ENCODE results near the gene COL5A3. TPM values are rescaled to one million over a fixed set of nuclear protein-coding genes. Genes with fewer than 3 reads are reported as not detected.

The COL5A3 gene
- total RNA-seq, 2 donors from 2014 or later = 6.8 to 7.2 TPM

- no peak for DNase-seq (ENCODE audit: low spot score)
- Histone ChIP-seq H3K9me3 (peaks cover 14 to 67% of the 10 kb centered on the region in 2 donors), H3K4me1 (no peaks in the 10 kb centered on the region), H3K4me3 (no peak overlapping the region), H3K36me3 (no peaks in the 10 kb centered on the region), H3K27me3 (no peaks in the 10 kb centered on the region), H3K27ac (no peak overlapping the region)
- TF ChIP-seq, protein P1, sequence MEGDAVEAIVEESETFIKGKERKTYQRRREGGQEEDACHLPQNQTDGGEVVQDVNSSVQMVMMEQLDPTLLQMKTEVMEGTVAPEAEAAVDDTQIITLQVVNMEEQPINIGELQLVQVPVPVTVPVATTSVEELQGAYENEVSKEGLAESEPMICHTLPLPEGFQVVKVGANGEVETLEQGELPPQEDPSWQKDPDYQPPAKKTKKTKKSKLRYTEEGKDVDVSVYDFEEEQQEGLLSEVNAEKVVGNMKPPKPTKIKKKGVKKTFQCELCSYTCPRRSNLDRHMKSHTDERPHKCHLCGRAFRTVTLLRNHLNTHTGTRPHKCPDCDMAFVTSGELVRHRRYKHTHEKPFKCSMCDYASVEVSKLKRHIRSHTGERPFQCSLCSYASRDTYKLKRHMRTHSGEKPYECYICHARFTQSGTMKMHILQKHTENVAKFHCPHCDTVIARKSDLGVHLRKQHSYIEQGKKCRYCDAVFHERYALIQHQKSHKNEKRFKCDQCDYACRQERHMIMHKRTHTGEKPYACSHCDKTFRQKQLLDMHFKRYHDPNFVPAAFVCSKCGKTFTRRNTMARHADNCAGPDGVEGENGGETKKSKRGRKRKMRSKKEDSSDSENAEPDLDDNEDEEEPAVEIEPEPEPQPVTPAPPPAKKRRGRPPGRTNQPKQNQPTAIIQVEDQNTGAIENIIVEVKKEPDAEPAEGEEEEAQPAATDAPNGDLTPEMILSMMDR (IDR thresholded peaks at IDR 0.05) = no peak
Measured at GRCh38 chr19:10043286-10043927, 33.1 kb upstream of the COL5A3 start.

DNA sequence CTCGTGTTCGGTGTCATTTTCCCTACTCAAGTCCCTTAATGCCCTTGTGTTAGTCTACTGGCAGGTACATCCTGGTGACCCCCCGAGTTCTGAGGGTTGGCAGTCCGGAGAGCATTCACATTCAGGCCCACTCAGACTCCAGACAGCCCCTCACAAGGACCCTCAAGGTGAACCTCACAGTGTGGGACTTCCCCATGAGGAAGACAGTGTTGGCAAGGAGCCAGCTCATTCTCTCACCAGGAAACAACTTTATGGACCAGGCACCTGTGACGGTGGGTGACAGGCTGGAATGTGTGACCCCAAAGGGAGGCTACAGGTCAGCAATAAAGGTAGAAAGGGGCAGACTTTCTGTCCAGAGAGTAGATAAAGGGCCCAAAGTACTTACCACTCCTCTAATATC lies 27.5 kb upstream of the COL5A3 start:
- H3K36me3 ChIP-seq = no peaks in the 10 kb centered on the region
- H3K9me3 ChIP-seq = peaks cover 0 to 23% of the 10 kb centered on the region in 2 donors
- no peaks in the 10 kb centered on the region for H3K27me3 ChIP-seq
- no peak overlapping the region for H3K27ac ChIP-seq
- H3K4me3 ChIP-seq = no peak overlapping the region
- DNase-seq (ENCODE audit: low spot score) = no peak
- TF ChIP-seq, protein P1 (IDR thresholded peaks at IDR 0.05) = no peak
- H3K4me1 ChIP-seq = no peaks in the 10 kb centered on the region

DNA sequence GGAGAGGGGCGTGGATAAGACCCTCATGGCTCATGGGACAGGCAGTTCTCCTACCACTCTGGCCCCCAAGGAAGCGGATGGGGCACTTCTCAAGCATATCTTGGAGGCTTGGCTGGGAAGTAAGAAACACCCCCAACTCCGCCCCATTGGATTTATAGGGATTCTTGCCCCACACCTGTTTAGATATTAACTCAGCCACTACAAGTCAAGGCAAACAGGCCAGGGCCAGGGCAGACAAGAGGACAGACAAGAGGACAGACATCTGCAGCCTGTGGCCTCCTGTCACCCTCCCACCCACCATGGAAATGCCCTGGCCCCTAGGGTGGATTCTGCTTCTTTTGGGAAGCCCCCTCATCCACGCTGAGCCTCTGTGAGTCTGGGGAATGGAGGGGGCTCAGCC lies 27.1 kb upstream of the COL5A3 start:
- no peak overlapping the region for H3K4me3 ChIP-seq
- no peaks in the 10 kb centered on the region for H3K27me3 ChIP-seq
- H3K4me1 ChIP-seq = no peaks in the 10 kb centered on the region

GRCh38 chr19:10036601-10037071 lies 26.3 kb upstream of the COL5A3 start:
- Histone ChIP-seq H3K27ac (no peak overlapping the region), H3K36me3 (no peaks in the 10 kb centered on the region), H3K4me1 (no peaks in the 10 kb centered on the region), H3K9me3 (peaks cover 0 to 11% of the 10 kb centered on the region in 2 donors), H3K27me3 (no peaks in the 10 kb centered on the region), H3K4me3 (no peak overlapping the region)
- no peak for DNase-seq (ENCODE audit: low spot score)
- TF ChIP-seq, protein P1 (IDR thresholded peaks at IDR 0.05) = no peak

More for the DNA sequence above, 27.1 kb upstream of the COL5A3 start:
- Histone ChIP-seq H3K27ac (no peak overlapping the region), H3K36me3 (no peaks in the 10 kb centered on the region), H3K9me3 (peaks cover 0 to 18% of the 10 kb centered on the region in 2 donors)
- no peak for DNase-seq (ENCODE audit: low spot score)
- TF ChIP-seq, protein P1 (IDR thresholded peaks at IDR 0.05) = no peak

DNA sequence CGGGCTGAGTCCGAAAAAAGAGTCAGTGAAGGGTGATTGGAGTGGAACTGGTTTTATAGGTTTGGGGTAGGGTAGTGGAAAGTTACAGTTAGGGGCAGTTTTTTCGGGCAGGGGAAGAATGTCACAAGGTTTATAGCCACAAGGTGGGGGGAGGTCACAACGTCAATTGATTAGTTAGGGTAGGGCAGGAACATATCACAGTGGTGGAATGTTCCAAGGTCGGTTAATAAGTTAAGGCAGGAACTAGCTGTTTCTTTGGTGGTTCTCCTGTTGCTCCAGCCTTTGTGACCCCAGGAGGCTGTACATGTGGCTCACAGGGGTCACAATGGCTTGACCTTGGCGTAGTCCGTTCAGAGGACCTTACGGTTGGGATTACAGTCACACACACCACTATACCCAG lies 23.3 kb upstream of the COL5A3 start:
- H3K27me3 ChIP-seq = no peaks in the 10 kb centered on the region
- TF ChIP-seq, protein P1 (IDR thresholded peaks at IDR 0.05) = no peak
- no peaks in the 10 kb centered on the region for H3K36me3 ChIP-seq
- no peak overlapping the region for H3K4me3 ChIP-seq
- no peak for DNase-seq (ENCODE audit: low spot score)
- H3K27ac ChIP-seq = no peak overlapping the region
- no peaks in the 10 kb centered on the region for H3K4me1 ChIP-seq
- no peaks in the 10 kb centered on the region for H3K9me3 ChIP-seq
